Nephron (organoid): ENCODE results near the gene TAX1BP1.

Experiments
- H3K27ac Mint-ChIP-seq, 3 experiments: 2 replicates each; pipeline ENCODE4 v1.8.0; 2020; ENCODE audit warnings: mixed read lengths in 3 of 3, mild to moderate bottlenecking in 2 of 3, moderate library complexity in 1 of 3
- H3K27me3 Mint-ChIP-seq: 2 replicates; pipeline ENCODE4 v1.8.0; 2021; ENCODE audit warnings: low read depth, mild to moderate bottlenecking, moderate library complexity, mixed read lengths
- H3K36me3 Mint-ChIP-seq: 2 replicates; pipeline ENCODE4 v1.8.0; 2020; ENCODE audit warnings: low read depth, mixed read lengths
- H3K4me1 Mint-ChIP-seq: 2 replicates; pipeline ENCODE4 v1.8.0; 2020; ENCODE audit warnings: mixed read lengths
- H3K4me3 Mint-ChIP-seq, 3 experiments: 2 replicates each; pipeline ENCODE4 v1.8.0; 2020; ENCODE audit warnings: mild to moderate bottlenecking in 3 of 3, mixed read lengths in 3 of 3, moderate library complexity in 2 of 3
- H3K9me3 Mint-ChIP-seq: 2 replicates; pipeline ENCODE4 v1.8.0; 2020; ENCODE audit warnings: mixed read lengths
- TF ChIP-seq, protein P1 (sequence below), 3 experiments: fragments of 200-600 bp; sonication (generic); IDR thresholded peaks; one replicate each; pipeline ENCODE4 v1.5.0; 2021; ENCODE audit warnings: antibody characterized with exemption in 3 of 3; ENCODE audit not compliant: unreplicated experiment in 3 of 3

TAX1BP1 gene

GRCh38 chr7:27826357-27826756 is 86.4 kb downstream of the TAX1BP1 start:
- Mint-ChIP-seq H3K4me3 (no peak overlapping the region), H3K9me3 (no peaks in the 10 kb centered on the region), H3K27ac (no peak overlapping the region), H3K4me1 (no peaks in the 10 kb centered on the region), H3K27me3 (no peaks in the 10 kb centered on the region), H3K36me3 (peaks cover 33% of the 10 kb centered on the region)
- TF ChIP-seq, protein P1, sequence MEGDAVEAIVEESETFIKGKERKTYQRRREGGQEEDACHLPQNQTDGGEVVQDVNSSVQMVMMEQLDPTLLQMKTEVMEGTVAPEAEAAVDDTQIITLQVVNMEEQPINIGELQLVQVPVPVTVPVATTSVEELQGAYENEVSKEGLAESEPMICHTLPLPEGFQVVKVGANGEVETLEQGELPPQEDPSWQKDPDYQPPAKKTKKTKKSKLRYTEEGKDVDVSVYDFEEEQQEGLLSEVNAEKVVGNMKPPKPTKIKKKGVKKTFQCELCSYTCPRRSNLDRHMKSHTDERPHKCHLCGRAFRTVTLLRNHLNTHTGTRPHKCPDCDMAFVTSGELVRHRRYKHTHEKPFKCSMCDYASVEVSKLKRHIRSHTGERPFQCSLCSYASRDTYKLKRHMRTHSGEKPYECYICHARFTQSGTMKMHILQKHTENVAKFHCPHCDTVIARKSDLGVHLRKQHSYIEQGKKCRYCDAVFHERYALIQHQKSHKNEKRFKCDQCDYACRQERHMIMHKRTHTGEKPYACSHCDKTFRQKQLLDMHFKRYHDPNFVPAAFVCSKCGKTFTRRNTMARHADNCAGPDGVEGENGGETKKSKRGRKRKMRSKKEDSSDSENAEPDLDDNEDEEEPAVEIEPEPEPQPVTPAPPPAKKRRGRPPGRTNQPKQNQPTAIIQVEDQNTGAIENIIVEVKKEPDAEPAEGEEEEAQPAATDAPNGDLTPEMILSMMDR (IDR thresholded peaks at IDR 0.05; ENCODE audit: unreplicated experiment in 3 of 3) = no peak

DNA sequence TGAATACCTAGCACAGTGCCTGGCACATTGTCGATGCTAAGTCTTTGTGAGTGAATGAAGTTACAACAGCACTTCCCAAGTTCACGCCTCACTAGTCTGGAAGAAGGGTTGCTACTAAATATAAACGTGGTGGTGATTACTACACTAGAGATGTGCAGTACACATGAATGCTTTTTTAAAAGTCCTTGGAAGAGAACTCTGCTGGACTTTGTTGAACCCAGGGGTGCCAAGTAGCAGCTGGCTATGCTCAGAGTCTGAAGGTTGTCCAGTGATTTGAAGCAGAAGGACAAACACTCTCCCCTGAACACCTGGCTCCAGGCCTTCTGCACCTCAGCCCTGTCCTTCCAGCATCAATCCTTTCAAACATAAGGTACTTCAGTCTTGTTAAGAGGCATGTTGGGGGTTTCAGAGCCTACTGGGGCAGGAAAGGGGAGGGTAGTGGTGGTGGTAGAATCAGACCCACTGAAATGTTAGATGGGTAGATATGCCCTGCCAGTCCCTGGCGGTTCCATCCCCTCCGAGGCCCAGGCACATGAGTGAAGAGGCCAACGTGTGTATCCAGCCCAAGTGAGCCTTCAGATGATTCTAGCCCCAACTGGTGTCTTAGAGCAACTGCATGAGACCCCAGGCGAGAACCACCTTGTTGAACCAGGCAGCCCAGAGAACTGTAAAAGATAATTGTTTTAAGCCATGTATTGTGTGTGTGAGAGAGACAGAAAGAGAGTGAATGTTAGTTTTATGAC is 94.4 kb downstream of the TAX1BP1 start:
- Mint-ChIP-seq H3K4me3 (no peak overlapping the region), H3K4me1 (no peaks in the 10 kb centered on the region), H3K27me3 (no peaks in the 10 kb centered on the region), H3K9me3 (no peaks in the 10 kb centered on the region), H3K27ac (no peak overlapping the region), H3K36me3 (peaks cover 17% of the 10 kb centered on the region)
- TF ChIP-seq, protein P1 (IDR thresholded peaks at IDR 0.05; ENCODE audit: unreplicated experiment in 3 of 3) = no peak

DNA sequence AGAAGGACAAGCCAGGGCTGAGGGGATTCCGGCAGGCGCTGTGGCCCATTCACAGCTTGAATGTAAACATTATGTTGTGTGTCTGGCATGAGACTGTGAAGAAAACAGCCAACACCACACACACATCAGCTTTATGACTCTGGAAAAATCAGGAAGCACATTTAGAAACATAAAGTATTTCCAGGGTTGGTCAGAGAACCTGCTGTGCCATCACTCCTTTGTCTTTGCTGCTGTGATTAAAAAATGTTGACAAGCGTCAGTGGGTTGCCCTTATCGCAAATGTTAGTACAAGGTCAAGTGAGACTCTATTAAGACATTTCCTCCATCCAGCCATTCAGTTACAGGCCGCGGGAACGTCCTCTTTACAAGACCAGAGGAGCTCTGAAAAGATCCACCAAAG is 95.4 kb downstream of the TAX1BP1 start:
- no peaks in the 10 kb centered on the region for H3K9me3 Mint-ChIP-seq
- H3K36me3 Mint-ChIP-seq = peaks cover 17% of the 10 kb centered on the region
- no peak overlapping the region for H3K27ac Mint-ChIP-seq
- no peaks in the 10 kb centered on the region for H3K4me1 Mint-ChIP-seq
- TF ChIP-seq, protein P1 (IDR thresholded peaks at IDR 0.05; ENCODE audit: unreplicated experiment in 3 of 3) = no peak
- no peaks in the 10 kb centered on the region for H3K27me3 Mint-ChIP-seq
- H3K4me3 Mint-ChIP-seq = no peak overlapping the region

GRCh38 chr7:27836536-27836935 is 96.6 kb downstream of the TAX1BP1 start:
- Mint-ChIP-seq H3K36me3 (peaks cover 13% of the 10 kb centered on the region), H3K9me3 (no peaks in the 10 kb centered on the region), H3K27ac (no peak overlapping the region), H3K4me1 (no peaks in the 10 kb centered on the region), H3K27me3 (peaks cover 3% of the 10 kb centered on the region), H3K4me3 (no peak overlapping the region)
- TF ChIP-seq, protein P1 (IDR thresholded peaks at IDR 0.05; ENCODE audit: unreplicated experiment in 3 of 3) = no peak

DNA sequence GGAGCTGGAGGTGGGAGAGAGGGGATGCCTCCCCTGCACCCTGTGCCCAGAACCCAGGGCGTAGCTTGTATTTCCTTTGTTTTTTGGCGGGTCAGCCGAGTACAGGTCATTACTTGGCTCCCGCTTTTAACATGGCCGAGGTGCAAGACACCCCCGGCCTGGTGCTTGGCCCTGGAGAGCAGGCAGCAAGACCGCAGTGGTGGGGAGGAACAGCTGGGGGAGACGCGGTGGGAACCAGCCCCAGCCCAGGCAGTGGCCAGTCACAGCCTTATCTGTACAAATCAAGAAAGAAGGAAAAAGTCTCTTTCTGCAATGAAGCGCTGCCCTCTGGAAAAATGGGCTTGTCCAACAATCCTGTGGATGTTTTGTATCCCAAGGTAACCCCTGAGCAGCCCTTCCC is 99.1 kb downstream of the TAX1BP1 start:
- Mint-ChIP-seq H3K27me3 (peaks cover 3% of the 10 kb centered on the region), H3K4me1 (peaks cover 12% of the 10 kb centered on the region), H3K27ac (no peak overlapping the region), H3K36me3 (peaks cover 3% of the 10 kb centered on the region), H3K4me3 (no peak overlapping the region), H3K9me3 (no peaks in the 10 kb centered on the region)
- TF ChIP-seq, protein P1 (IDR thresholded peaks at IDR 0.05; ENCODE audit: unreplicated experiment in 3 of 3) = no peak

- Mint-ChIP-seq H3K4me1 (peaks cover 12% of the 10 kb centered on the region), H3K27me3 (peaks cover 3% of the 10 kb centered on the region), H3K9me3 (no peaks in the 10 kb centered on the region), H3K36me3 (peaks cover 3% of the 10 kb centered on the region), H3K4me3 (no peak overlapping the region), H3K27ac (no peak overlapping the region)
- TF ChIP-seq, protein P1 (IDR thresholded peaks at IDR 0.05; ENCODE audit: unreplicated experiment in 3 of 3) = no peak
These were observed 100.4 kb downstream of the TAX1BP1 start for GRCh38 chr7:27840313-27840712.
